DMS153 (cell line): ENCODE data around the gene BCAP31.
A peak's percentile ranks its signal among the peaks of the same experiment; 100 is the strongest.
"Not testable (repeated sequence)": the region's sequence is repeated elsewhere in the genome, so short reads cannot be mapped to it uniquely, and the experiment has no call there.

Experiments used
- DNase-seq: peaks from one replicate; lab custom pipeline; 2025; lab: John Stamatoyannopoulos, UW

Gene BCAP31

GRCh38 chrX:153733651-153734240 is 9.6 kb upstream of the BCAP31 start:
- DNase-seq, result no peak

GRCh38 chrX:153732401-153732800 is 8.2 kb upstream of the BCAP31 start:
- no peak for DNase-seq

- no peak for DNase-seq
Measured at GRCh38 chrX:153731845-153732215, 7.6 kb upstream of the BCAP31 start.

- no peak for DNase-seq
Measured at GRCh38 chrX:153731117-153731844, 7.1 kb upstream of the BCAP31 start.

- DNase-seq, result not testable (repeated sequence)
Measured at GRCh38 chrX:153730115-153730514, 5.9 kb upstream of the BCAP31 start.

GRCh38 chrX:153728951-153729631 is 4.9 kb upstream of the BCAP31 start:
- DNase-seq, result no peak

- DNase-seq, result no peak
Measured at GRCh38 chrX:153728095-153728494, 3.9 kb upstream of the BCAP31 start.

GRCh38 chrX:153727123-153727931 is 3.1 kb upstream of the BCAP31 start:
- DNase-seq, result peak; percentile 58

- DNase-seq, result peak; percentile 36
Measured at GRCh38 chrX:153726286-153727122, 2.3 kb upstream of the BCAP31 start.

GRCh38 chrX:153725832-153726285 is 1.7 kb upstream of the BCAP31 start:
- DNase-seq, result no peak

- no peak for DNase-seq
Measured at GRCh38 chrX:153725039-153725831, 1.0 kb upstream of the BCAP31 start.

- peak; percentile 16 for DNase-seq
Measured at GRCh38 chrX:153723351-153724251, 586 bp downstream of the BCAP31 start.

- no peak for DNase-seq
Measured at GRCh38 chrX:153722704-153723350, 1.4 kb downstream of the BCAP31 start.

GRCh38 chrX:153719701-153720100 is 4.5 kb downstream of the BCAP31 start:
- DNase-seq, result no peak

- no peak for DNase-seq
Measured at GRCh38 chrX:153719238-153719637, 4.9 kb downstream of the BCAP31 start.

- DNase-seq, result no peak
Measured at GRCh38 chrX:153717445-153717844, 6.7 kb downstream of the BCAP31 start.

- DNase-seq, result no peak
Measured at GRCh38 chrX:153714256-153714655, 9.9 kb downstream of the BCAP31 start.

- no peak for DNase-seq
Measured at GRCh38 chrX:153709726-153710674, 14.2 kb downstream of the BCAP31 start.
